AG20443 (cell line): ENCODE measurements around the gene SKIC8.
A peak's percentile ranks its signal among the peaks of the same experiment; 100 is the strongest.

Experiments
- DNase-seq: peaks from one replicate; pipeline ENCODE4 v3.0.0; 2012; ENCODE audit warnings: low spot score, mixed read lengths

SKIC8 gene

GRCh38 chr15:78299101-78299930 lies at the start of gene SKIC8:
TSS of gene SKIC8 (minus strand) at chr15:78299609. CDS start at chr15:78295686, 3,923 bp downstream.
- peak; percentile 97 for DNase-seq

GRCh38 chr15:78347586-78348543 lies 48.5 kb upstream of the SKIC8 start:
- DNase-seq: no peak

GRCh38 chr15:78345396-78346125 lies 46.2 kb upstream of the SKIC8 start:
- no peak for DNase-seq

GRCh38 chr15:78343276-78344060 lies 44.1 kb upstream of the SKIC8 start:
- no peak for DNase-seq

- DNase-seq: no peak
Measured at GRCh38 chr15:78342021-78342420, 42.6 kb upstream of the SKIC8 start.

GRCh38 chr15:78341057-78341987 lies 41.9 kb upstream of the SKIC8 start:
- DNase-seq: no peak

- DNase-seq: no peak
Measured at GRCh38 chr15:78340231-78341056, 41.0 kb upstream of the SKIC8 start, which contains the start of gene CRABP1. TSS of gene CRABP1 (plus strand) at chr15:78340353. CDS start at chr15:78340429, 76 bp downstream.

GRCh38 chr15:78339559-78339958 lies 40.1 kb upstream of the SKIC8 start:
- no peak for DNase-seq

GRCh38 chr15:78338781-78339180 lies 39.4 kb upstream of the SKIC8 start:
- DNase-seq: no peak

GRCh38 chr15:78335985-78336384 lies 36.6 kb upstream of the SKIC8 start:
- no peak for DNase-seq

GRCh38 chr15:78334845-78335244 lies 35.4 kb upstream of the SKIC8 start:
- no peak for DNase-seq

GRCh38 chr15:78329625-78330024 lies 30.2 kb upstream of the SKIC8 start:
- no peak for DNase-seq

- peak; percentile 62 for DNase-seq
Measured at GRCh38 chr15:78327466-78327865, 28.1 kb upstream of the SKIC8 start.

GRCh38 chr15:78325092-78325843 lies 25.9 kb upstream of the SKIC8 start:
- DNase-seq: peak; percentile 53

GRCh38 chr15:78324144-78324543 lies 24.7 kb upstream of the SKIC8 start:
- DNase-seq: no peak

GRCh38 chr15:78323693-78324092 lies 24.3 kb upstream of the SKIC8 start:
- DNase-seq: no peak

- DNase-seq: no peak
Measured at GRCh38 chr15:78322724-78323521, 23.5 kb upstream of the SKIC8 start.

- DNase-seq: peak; percentile 81
Measured at GRCh38 chr15:78322243-78322642, 22.8 kb upstream of the SKIC8 start.
